Osteocyte (in vitro differentiated cells): ENCODE measurements around the gene RORB. TPM values are rescaled to one million over a fixed set of nuclear protein-coding genes. Genes with fewer than 3 reads are reported as not detected.

Experiments used
- DNase-seq: peaks from one replicate; pipeline ENCODE4 v3.0.0; 2021; ENCODE audit warnings: mixed read lengths; ENCODE audit not compliant: unreplicated experiment; ENCODE audit errors: extremely low spot score
- H3K27ac Mint-ChIP-seq: one replicate; pipeline ENCODE4 v1.8.0; 2021; ENCODE audit warnings: mild to moderate bottlenecking, mixed read lengths; ENCODE audit not compliant: unreplicated experiment
- H3K27me3 Mint-ChIP-seq: one replicate; pipeline ENCODE4 v1.8.0; 2021; ENCODE audit warnings: mixed read lengths; ENCODE audit not compliant: unreplicated experiment
- H3K36me3 Mint-ChIP-seq: one replicate; pipeline ENCODE4 v1.8.0; 2021; ENCODE audit warnings: mixed read lengths; ENCODE audit not compliant: unreplicated experiment
- H3K4me1 Mint-ChIP-seq: one replicate; pipeline ENCODE4 v1.8.0; 2021; ENCODE audit warnings: mixed read lengths; ENCODE audit not compliant: unreplicated experiment
- H3K4me3 Mint-ChIP-seq: one replicate; pipeline ENCODE4 v1.8.0; 2021; ENCODE audit warnings: mild to moderate bottlenecking, moderate library complexity, mixed read lengths; ENCODE audit not compliant: unreplicated experiment
- H3K9me3 Mint-ChIP-seq: one replicate; pipeline ENCODE4 v1.8.0; 2021; ENCODE audit warnings: mixed read lengths; ENCODE audit not compliant: unreplicated experiment
- total RNA-seq: library from RNA; stranded (reverse); gene quantifications from 2 replicates; pipeline ENCODE4 v1.2.1, GENCODE V29; 2021
- TF ChIP-seq, protein P1 (sequence below): fragments of 200-600 bp; sonication (generic); IDR thresholded peaks from 2 replicates; pipeline ENCODE4 v1.5.0; 2021; ENCODE audit warnings: antibody characterized with exemption, mild to moderate bottlenecking, moderate library complexity

Gene RORB
- total RNA-seq, 1 donor from 2014 or later: not detected

DNA sequence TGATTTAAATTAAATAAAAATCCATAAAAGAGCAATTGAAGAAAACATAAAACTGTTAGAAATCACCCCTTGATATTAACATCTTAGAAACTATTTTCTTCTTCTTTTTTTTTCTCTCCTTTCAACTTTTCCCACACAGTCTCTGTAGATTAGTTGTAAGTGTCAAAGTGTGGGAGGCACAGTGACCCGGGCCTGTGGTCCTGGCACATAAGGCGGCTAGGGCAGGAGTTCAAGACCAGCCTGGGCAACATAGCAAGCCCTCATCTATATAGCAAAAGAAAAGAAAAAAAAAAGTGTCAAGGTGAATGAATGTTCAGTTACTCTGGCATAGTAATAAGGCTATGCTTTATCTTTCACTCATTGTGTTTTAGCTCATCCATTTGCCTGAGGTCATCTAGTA lies 14.2 kb downstream of the RORB start:
- TF ChIP-seq, protein P1, sequence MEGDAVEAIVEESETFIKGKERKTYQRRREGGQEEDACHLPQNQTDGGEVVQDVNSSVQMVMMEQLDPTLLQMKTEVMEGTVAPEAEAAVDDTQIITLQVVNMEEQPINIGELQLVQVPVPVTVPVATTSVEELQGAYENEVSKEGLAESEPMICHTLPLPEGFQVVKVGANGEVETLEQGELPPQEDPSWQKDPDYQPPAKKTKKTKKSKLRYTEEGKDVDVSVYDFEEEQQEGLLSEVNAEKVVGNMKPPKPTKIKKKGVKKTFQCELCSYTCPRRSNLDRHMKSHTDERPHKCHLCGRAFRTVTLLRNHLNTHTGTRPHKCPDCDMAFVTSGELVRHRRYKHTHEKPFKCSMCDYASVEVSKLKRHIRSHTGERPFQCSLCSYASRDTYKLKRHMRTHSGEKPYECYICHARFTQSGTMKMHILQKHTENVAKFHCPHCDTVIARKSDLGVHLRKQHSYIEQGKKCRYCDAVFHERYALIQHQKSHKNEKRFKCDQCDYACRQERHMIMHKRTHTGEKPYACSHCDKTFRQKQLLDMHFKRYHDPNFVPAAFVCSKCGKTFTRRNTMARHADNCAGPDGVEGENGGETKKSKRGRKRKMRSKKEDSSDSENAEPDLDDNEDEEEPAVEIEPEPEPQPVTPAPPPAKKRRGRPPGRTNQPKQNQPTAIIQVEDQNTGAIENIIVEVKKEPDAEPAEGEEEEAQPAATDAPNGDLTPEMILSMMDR: no peak
- Mint-ChIP-seq H3K36me3 (no peaks in the 10 kb centered on the region), H3K27ac (no peak overlapping the region), H3K27me3 (peaks cover 9% of the 10 kb centered on the region), H3K4me3 (no peak overlapping the region), H3K9me3 (no peaks in the 10 kb centered on the region), H3K4me1 (no peaks in the 10 kb centered on the region)
- no peak for DNase-seq

DNA sequence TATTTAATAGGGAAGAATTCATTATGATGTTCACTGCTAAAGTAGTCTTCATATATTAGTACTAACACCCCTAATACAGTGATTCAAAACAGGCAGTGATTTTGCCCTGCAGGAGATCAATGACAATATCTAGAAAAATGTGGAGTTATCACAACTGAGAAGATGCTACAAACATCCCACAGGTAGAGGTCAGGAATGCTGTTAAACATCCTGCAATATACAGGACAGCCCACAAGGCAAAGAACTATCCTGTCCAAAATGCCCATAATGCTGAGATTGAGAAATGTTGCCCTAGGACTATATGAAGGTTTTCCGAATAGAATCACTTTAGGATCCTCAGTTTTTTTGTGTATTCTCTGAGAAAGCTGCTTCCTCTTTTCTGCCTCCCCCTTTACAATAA lies 15.3 kb downstream of the RORB start:
- TF ChIP-seq, protein P1: no peak
- Mint-ChIP-seq H3K4me3 (no peak overlapping the region), H3K4me1 (no peaks in the 10 kb centered on the region), H3K36me3 (no peaks in the 10 kb centered on the region), H3K27ac (no peak overlapping the region), H3K9me3 (no peaks in the 10 kb centered on the region), H3K27me3 (peaks cover 6% of the 10 kb centered on the region)
- no peak for DNase-seq

DNA sequence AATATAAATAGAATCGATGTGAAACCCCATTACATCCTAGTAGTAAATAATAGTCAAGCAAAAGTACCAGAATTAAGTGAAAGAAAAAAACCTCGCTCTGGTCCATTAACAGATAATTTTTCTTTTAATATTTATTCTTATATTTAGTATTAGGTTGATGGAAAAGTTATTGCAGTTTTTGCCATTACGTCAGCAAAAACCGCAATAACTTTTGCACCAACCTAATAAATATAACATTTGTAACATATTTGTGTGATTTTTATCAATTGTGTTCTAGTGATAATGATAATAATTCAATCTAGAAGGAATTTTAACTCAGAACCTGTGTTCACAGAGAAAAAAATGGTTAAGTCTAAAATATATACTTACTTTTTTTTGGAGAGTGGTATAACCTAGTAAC lies 16.1 kb downstream of the RORB start:
- Mint-ChIP-seq H3K27ac (no peak overlapping the region), H3K9me3 (no peaks in the 10 kb centered on the region), H3K4me3 (no peak overlapping the region), H3K4me1 (no peaks in the 10 kb centered on the region), H3K36me3 (no peaks in the 10 kb centered on the region), H3K27me3 (peaks cover 8% of the 10 kb centered on the region)
- no peak for DNase-seq
- TF ChIP-seq, protein P1: no peak

DNA sequence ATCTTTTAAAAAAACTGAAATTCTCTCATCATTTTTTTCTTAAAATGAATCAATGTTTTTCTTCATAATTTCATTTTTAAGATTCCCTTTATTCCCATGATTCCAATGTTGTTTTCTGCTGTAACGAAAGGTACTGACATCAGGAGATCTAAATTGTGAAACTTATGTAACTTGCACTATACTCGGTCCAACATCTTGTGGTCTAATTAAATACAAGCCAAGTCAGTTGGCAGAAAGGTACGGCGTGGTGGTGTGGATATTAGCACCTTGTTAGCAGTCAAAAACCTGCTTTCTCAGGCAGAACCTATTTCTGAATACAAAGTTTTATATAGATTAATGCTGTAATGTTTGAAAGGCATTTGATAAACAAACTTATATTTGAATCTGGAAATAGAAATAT lies 20.1 kb downstream of the RORB start:
- TF ChIP-seq, protein P1: no peak
- H3K27ac Mint-ChIP-seq: no peak overlapping the region
- H3K4me1 Mint-ChIP-seq: no peaks in the 10 kb centered on the region
- H3K27me3 Mint-ChIP-seq: peaks cover 7% of the 10 kb centered on the region
- no peaks in the 10 kb centered on the region for H3K9me3 Mint-ChIP-seq
- no peak for DNase-seq
- H3K36me3 Mint-ChIP-seq: no peaks in the 10 kb centered on the region
- H3K4me3 Mint-ChIP-seq: no peak overlapping the region

DNA sequence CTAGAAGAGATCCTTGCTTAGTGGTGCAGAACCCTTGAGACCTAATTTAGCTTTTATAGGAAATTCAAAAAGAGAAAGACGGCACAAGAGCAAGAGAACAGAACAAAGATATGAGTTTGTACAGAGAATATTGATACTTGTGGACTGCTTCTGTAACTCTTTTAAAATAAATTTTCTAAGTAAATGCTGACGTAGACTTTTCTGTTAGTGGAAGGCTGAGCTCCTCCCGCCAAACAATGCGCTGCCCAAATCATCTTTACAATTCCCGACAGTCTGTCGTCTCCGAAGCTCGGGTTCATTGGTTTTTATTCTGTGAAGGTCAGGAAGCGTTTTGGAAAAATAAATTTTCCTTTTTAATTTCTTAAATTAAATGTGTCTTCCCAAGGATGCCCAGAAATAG lies 22.3 kb downstream of the RORB start:
- no peak for DNase-seq
- no peak overlapping the region for H3K27ac Mint-ChIP-seq
- no peaks in the 10 kb centered on the region for H3K9me3 Mint-ChIP-seq
- H3K4me1 Mint-ChIP-seq: no peaks in the 10 kb centered on the region
- no peaks in the 10 kb centered on the region for H3K36me3 Mint-ChIP-seq
- TF ChIP-seq, protein P1: no peak
- no peak overlapping the region for H3K4me3 Mint-ChIP-seq
- peaks cover 7% of the 10 kb centered on the region for H3K27me3 Mint-ChIP-seq
